Hepatocyte (in vitro differentiated cells): ENCODE results near the gene FXYD6. TPM values are rescaled to one million over a fixed set of nuclear protein-coding genes. Genes with fewer than 3 reads are reported as not detected.

ENCODE experiments used
- DNase-seq: peaks from one replicate; pipeline ENCODE4 v3.0.0-alpha.2; 2016; ENCODE audit warnings: low spot score
- H2AFZ ChIP-seq: fragments of 200-600 bp; sonication (generic); 2 replicates; pipeline ENCODE4 v1.6.0; 2016; ENCODE audit warnings: antibody characterized with exemption, mild to moderate bottlenecking
- H3K27ac ChIP-seq: fragments of 200-600 bp; sonication (generic); 2 replicates; pipeline ENCODE4 v1.5.1; 2016; ENCODE audit warnings: mild to moderate bottlenecking
- H3K27me3 ChIP-seq: fragments of 200-600 bp; sonication (generic); 2 replicates; pipeline ENCODE4 v1.6.1; 2016
- H3K36me3 ChIP-seq: fragments of 200-600 bp; sonication (generic); replicated peaks from 2 replicates; pipeline ENCODE4 v1.5.1; 2016; ENCODE audit warnings: low read depth; ENCODE audit not compliant: insufficient read depth
- H3K4me1 ChIP-seq: fragments of 200-600 bp; sonication (generic); 2 replicates; pipeline ENCODE4 v1.5.1; 2016; ENCODE audit warnings: mild to moderate bottlenecking, moderate library complexity; ENCODE audit not compliant: insufficient read depth
- H3K4me2 ChIP-seq: fragments of 200-600 bp; sonication (generic); 2 replicates; pipeline ENCODE4 v1.6.0; 2016
- H3K4me3 ChIP-seq: fragments of 200-600 bp; sonication (generic); 2 replicates; pipeline ENCODE4 v1.5.1; 2016; ENCODE audit warnings: mild to moderate bottlenecking
- H3K79me2 ChIP-seq: fragments of 200-600 bp; sonication (generic); 2 replicates; pipeline ENCODE4 v1.6.0; 2017; ENCODE audit warnings: mild to moderate bottlenecking
- H3K9me2 ChIP-seq: fragments of 200-600 bp; sonication (generic); replicated peaks from 2 replicates; pipeline ENCODE4 v1.6.0; 2017; ENCODE audit warnings: mild to moderate bottlenecking; ENCODE audit not compliant: insufficient read depth
- H3K9me3 ChIP-seq: fragments of 200-600 bp; sonication (generic); 2 replicates; pipeline ENCODE4 v1.5.1; 2016; ENCODE audit warnings: low read depth, mild to moderate bottlenecking
- H4K20me1 ChIP-seq: fragments of 200-600 bp; sonication (generic); 2 replicates; pipeline ENCODE4 v1.6.0; 2016; ENCODE audit warnings: mild to moderate bottlenecking; ENCODE audit not compliant: insufficient read depth, poor library complexity, severe bottlenecking
- EZH2 ChIP-seq: fragments of 200-600 bp; sonication (generic); IDR thresholded peaks from 2 replicates; pipeline ENCODE4 v1.6.1; 2016; ENCODE audit warnings: antibody characterized with exemption, mild to moderate bottlenecking, borderline replicate concordance
- EZH2phosphoT487 ChIP-seq: fragments of 200-600 bp; sonication (generic); IDR thresholded peaks from one replicate; pipeline ENCODE4 v1.6.1; 2018; ENCODE audit warnings: antibody characterized with exemption, mild to moderate bottlenecking, low read depth, moderate library complexity; ENCODE audit not compliant: unreplicated experiment, severe bottlenecking
- WGBS: methylation state at CpG from one replicate; pipeline ENCODE4 v1.1.6; 2016; ENCODE audit warnings: low lambda C conversion rate; ENCODE audit errors: missing lambda C conversion rate; 5-methylcytosine and 5-hydroxymethylcytosine counted together
- polyA plus RNA-seq: library from polyadenylated mRNA; unstranded; fragments of >200 nt; fragmentation: Nextera tagmentation; extraction: Ambion mirVana; gene quantifications from 2 replicates; pipeline ENCODE4 v1.2.1, GENCODE V29; 2016
- total RNA-seq: library from RNA; depleted of rRNA; stranded (reverse); fragments of >200 nt; gene quantifications from 2 replicates; pipeline ENCODE4 v1.2.3, GENCODE V29; 2014
- TF ChIP-seq, protein P1 (sequence below): fragments of 200-600 bp; sonication (generic); IDR thresholded peaks from 2 replicates; pipeline ENCODE4 v1.5.1; 2016; ENCODE audit warnings: antibody characterized with exemption, mild to moderate bottlenecking; ENCODE audit not compliant: poor library complexity

Gene FXYD6
- total and polyA plus RNA-seq, 2 experiments from 2014 or later = 28.3 to 56.9 TPM

DNA sequence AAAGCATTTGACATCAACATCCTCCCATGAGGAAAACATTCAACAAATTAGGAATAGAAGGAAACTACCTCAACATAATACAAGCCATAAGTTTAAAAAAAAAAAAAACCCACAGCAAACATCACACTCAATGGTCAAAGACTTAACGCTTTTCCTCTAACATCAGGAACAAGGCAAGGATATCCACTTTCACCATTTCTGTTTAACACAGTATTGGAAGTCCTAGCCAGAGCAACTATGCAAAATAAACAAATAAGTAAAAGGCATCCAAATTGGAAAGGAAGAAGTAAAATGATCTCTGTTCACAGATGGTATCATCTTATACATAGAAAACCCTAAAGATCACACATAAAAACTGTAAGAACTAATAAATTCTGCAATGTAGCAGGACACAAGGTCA lies 13.1 kb downstream of the FXYD6 start:
- H3K27ac ChIP-seq = no peak overlapping the region
- DNase-seq = no peak
- 79% methylated on average over 1 of the region's 1 CpG for WGBS
- TF ChIP-seq, protein P1, sequence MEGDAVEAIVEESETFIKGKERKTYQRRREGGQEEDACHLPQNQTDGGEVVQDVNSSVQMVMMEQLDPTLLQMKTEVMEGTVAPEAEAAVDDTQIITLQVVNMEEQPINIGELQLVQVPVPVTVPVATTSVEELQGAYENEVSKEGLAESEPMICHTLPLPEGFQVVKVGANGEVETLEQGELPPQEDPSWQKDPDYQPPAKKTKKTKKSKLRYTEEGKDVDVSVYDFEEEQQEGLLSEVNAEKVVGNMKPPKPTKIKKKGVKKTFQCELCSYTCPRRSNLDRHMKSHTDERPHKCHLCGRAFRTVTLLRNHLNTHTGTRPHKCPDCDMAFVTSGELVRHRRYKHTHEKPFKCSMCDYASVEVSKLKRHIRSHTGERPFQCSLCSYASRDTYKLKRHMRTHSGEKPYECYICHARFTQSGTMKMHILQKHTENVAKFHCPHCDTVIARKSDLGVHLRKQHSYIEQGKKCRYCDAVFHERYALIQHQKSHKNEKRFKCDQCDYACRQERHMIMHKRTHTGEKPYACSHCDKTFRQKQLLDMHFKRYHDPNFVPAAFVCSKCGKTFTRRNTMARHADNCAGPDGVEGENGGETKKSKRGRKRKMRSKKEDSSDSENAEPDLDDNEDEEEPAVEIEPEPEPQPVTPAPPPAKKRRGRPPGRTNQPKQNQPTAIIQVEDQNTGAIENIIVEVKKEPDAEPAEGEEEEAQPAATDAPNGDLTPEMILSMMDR = no peak
- TF ChIP-seq EZH2phosphoT487 (no peak), EZH2 (no peak)
- H3K27me3 ChIP-seq = no peaks in the 10 kb centered on the region
- no peaks in the 10 kb centered on the region for H3K9me2 ChIP-seq
- peaks cover 8% of the 10 kb centered on the region for H3K79me2 ChIP-seq
- no peak overlapping the region for H3K4me2 ChIP-seq
- H3K36me3 ChIP-seq = no peaks in the 10 kb centered on the region
- no peaks in the 10 kb centered on the region for H3K9me3 ChIP-seq
- H2AFZ ChIP-seq = no peak overlapping the region
- H3K4me1 ChIP-seq = peaks cover 7% of the 10 kb centered on the region
- no peak overlapping the region for H3K4me3 ChIP-seq
- no peaks in the 10 kb centered on the region for H4K20me1 ChIP-seq

DNA sequence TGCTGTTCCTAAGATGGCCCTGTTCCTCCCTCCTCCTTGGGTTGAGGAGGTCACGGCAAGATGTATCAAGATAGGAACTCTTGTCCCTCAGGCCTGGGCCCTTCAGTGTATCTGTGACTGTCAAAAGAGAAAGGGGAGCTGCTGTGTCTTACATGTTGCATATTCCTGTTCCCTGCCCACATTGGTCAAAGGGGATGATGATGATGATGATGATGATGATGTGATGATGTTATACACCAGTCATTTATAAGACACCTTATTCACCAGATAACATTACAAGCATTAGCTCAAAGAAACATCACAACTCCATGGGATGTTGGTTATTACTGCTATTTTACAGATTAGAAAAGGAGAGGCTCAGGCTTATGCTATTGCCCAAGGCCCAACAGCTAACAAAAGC lies 13.7 kb downstream of the FXYD6 start:
- H3K27ac ChIP-seq = no peak overlapping the region
- H4K20me1 ChIP-seq = no peaks in the 10 kb centered on the region
- no peak overlapping the region for H2AFZ ChIP-seq
- H3K4me3 ChIP-seq = no peak overlapping the region
- peaks cover 7% of the 10 kb centered on the region for H3K4me1 ChIP-seq
- peaks cover 8% of the 10 kb centered on the region for H3K79me2 ChIP-seq
- H3K27me3 ChIP-seq = no peaks in the 10 kb centered on the region
- H3K9me3 ChIP-seq = no peaks in the 10 kb centered on the region
- DNase-seq = no peak
- no peaks in the 10 kb centered on the region for H3K9me2 ChIP-seq
- H3K4me2 ChIP-seq = no peak overlapping the region
- TF ChIP-seq, protein P1 = no peak
- TF ChIP-seq EZH2phosphoT487 (no peak), EZH2 (no peak)
- no peaks in the 10 kb centered on the region for H3K36me3 ChIP-seq
- WGBS = 84% methylated on average over 1 of the region's 1 CpG

DNA sequence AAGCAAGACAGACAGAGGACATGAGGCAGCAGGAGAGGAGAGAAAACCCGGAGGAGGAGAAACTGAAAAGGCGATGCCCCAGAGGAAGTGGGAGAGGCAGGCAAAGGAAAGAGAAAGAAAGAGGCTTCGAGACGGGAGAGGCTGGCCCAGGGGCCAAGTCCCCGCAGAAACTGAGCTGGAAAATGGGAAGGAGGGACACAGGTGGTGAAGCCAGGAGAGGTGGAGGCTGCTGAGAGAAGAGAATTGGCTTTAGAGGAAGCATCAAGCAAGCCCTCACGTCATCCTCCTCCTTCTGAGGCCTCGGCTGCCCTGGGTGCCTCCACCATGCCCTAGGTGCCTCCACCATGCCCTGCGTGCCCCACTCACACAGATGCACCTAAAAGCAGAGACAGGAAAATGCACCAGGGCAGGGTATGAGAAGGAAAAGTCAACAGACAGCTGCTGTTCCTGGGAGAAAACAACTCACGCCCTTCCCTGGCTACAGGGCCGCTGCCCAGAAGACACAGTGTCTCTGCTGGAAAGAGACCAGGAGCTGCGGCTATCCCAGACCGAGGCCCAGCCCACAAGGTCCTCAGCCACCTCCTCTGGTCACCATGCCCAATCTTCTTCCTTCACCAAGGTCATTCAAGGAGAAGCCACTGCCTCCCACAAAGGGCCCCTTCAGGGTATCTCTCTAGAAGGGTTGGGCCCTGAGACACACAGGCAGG lies 14.3 kb downstream of the FXYD6 start:
- Histone ChIP-seq H3K79me2 (peaks cover 8% of the 10 kb centered on the region), H4K20me1 (no peaks in the 10 kb centered on the region), H3K27ac (no peak overlapping the region), H3K4me3 (no peak overlapping the region), H3K4me2 (no peak overlapping the region), H3K27me3 (no peaks in the 10 kb centered on the region), H2AFZ (no peak overlapping the region), H3K9me2 (no peaks in the 10 kb centered on the region), H3K36me3 (no peaks in the 10 kb centered on the region), H3K9me3 (no peaks in the 10 kb centered on the region), H3K4me1 (peaks cover 7% of the 10 kb centered on the region)
- WGBS = 87% methylated on average over 12 of the region's 12 CpGs
- TF ChIP-seq EZH2phosphoT487 (no peak), EZH2 (no peak)
- TF ChIP-seq, protein P1 = no peak
- no peak for DNase-seq
